ENCODE results near the gene DDI2.

DDI2 gene

DNA sequence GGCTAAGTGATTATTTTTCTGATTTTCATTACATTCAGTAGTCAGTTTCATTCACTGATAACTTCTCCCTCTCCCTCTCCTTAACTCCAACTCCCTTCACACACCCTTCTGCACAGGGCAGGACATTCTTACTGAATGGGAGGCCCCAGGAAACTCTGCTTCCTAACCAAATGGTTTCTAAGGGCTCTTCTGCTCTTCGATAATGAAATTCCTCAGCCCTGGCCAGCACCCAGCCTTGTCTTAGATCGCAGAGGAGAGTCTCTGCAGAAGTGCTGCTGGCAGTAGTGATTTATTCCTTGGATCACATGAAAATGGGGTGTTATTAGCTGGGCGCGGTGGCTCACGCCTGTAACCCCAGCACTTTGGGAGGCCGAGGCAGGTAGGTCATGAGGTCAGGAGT lies 83.2 kb downstream of the DDI2 start:
- Histone ChIP-seq H3K27ac (ENCODE audit: low read length) (no peak overlapping the region), H3K9me3 (ENCODE audit: control insufficient read depth in 1 of 2, low read length in 2 of 2) (no peaks in the 10 kb centered on the region), H3K27me3 (ENCODE audit: low read depth, low read length) (no peaks in the 10 kb centered on the region), H3K4me3 (ENCODE audit: low read depth in 1 of 2, low read length in 2 of 2) (no peak overlapping the region), H3K36me3 (ENCODE audit: control insufficient read depth in 1 of 2, insufficient read depth in 2 of 2, low read length in 2 of 2) (peaks cover 0 to 5% of the 10 kb centered on the region in 2 donors), H3K4me1 (ENCODE audit: control insufficient read depth in 1 of 2, insufficient read depth in 2 of 2, low read length in 2 of 2) (peaks cover 14 to 38% of the 10 kb centered on the region in 2 donors)

DNA sequence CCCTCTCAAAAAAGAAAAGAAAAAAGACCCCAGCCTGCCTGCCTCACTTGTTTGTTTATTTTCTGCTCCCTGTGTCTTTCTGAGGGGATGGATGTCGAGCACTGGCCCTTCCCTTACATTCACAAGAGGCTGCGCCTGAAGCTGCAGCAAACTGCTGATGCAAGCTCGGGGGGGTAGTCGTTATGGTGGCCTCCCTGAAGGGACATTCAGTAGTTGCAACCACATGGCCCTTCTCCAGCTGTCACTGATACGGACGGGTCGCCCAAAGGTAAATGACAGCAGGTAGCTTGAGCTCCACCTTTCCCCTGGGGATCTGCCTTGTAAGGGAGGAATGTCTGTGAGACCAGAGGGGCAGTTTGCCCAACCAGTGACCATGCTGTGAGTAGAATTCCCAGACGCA lies 84.5 kb downstream of the DDI2 start:
- Histone ChIP-seq H3K4me1 (ENCODE audit: control insufficient read depth in 1 of 2, insufficient read depth in 2 of 2, low read length in 2 of 2) (peaks cover 14 to 39% of the 10 kb centered on the region in 2 donors), H3K27me3 (ENCODE audit: low read depth, low read length) (no peaks in the 10 kb centered on the region), H3K36me3 (ENCODE audit: control insufficient read depth in 1 of 2, insufficient read depth in 2 of 2, low read length in 2 of 2) (peaks cover 0 to 1% of the 10 kb centered on the region in 2 donors), H3K9me3 (ENCODE audit: control insufficient read depth in 1 of 2, low read length in 2 of 2) (no peaks in the 10 kb centered on the region), H3K4me3 (ENCODE audit: low read depth in 1 of 2, low read length in 2 of 2) (no peak overlapping the region), H3K27ac (ENCODE audit: low read length) (no peak overlapping the region)

DNA sequence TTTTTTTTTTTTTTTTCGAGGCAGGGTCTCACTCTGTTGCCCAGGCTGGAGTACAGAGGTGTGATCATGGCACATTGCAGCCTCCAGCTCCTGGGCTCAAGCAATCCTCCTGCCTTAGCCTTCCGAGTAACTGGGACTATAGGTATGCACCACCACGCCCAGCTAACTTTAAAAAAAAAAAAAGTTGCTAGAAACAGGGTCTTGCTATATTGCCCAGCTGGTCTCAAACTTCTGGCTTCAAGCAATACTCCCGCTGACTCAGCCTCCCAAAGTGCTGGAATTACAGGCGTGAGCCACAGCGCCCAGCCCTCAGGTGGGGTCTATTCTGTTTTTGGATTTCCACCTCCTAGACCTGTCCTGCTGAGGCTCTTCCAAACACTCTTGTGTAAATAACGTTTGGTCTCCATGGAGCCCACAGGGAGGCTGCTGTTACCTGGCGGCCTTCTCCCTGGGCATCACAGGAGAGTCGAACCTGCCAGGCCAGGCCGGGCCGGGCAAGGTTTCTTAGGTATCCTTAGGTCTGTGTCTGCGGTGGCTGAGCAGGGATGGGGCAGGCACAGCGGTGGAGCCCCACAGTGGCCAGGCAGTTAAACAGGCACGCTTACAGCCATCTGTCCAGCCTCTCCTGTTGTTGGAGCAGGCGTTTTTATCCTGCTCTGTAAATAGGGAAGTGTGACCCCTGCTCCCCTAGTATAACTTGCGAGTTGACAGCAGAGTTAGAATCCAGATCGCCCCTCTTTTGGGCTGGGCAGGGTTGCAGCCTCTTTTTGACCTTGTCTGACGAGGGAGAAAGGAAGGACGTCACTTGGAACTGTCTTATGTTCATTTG lies 85.7 kb downstream of the DDI2 start:
- Histone ChIP-seq H3K27me3 (ENCODE audit: low read depth, low read length) (no peaks in the 10 kb centered on the region), H3K4me1 (ENCODE audit: control insufficient read depth in 1 of 2, insufficient read depth in 2 of 2, low read length in 2 of 2) (peaks cover 14 to 38% of the 10 kb centered on the region in 2 donors), H3K27ac (ENCODE audit: low read length) (peak overlapping the region; percentile 95), H3K4me3 (ENCODE audit: low read depth in 1 of 2, low read length in 2 of 2) (peak overlapping the region in 1 of 2 donors; percentile 28), H3K9me3 (ENCODE audit: control insufficient read depth in 1 of 2, low read length in 2 of 2) (no peaks in the 10 kb centered on the region), H3K36me3 (ENCODE audit: control insufficient read depth in 1 of 2, insufficient read depth in 2 of 2, low read length in 2 of 2) (no peaks in the 10 kb centered on the region)

- peak overlapping the region; percentile 4 to 28 for H3K4me3 ChIP-seq (ENCODE audit: low read depth in 1 of 2, low read length in 2 of 2)
- no peaks in the 10 kb centered on the region for H3K27me3 ChIP-seq (ENCODE audit: low read depth, low read length)
- peaks cover 14 to 38% of the 10 kb centered on the region in 2 donors for H3K4me1 ChIP-seq (ENCODE audit: control insufficient read depth in 1 of 2, insufficient read depth in 2 of 2, low read length in 2 of 2)
- H3K27ac ChIP-seq (ENCODE audit: low read length): peak overlapping the region; percentile 95
- H3K9me3 ChIP-seq (ENCODE audit: control insufficient read depth in 1 of 2, low read length in 2 of 2): no peaks in the 10 kb centered on the region
- no peaks in the 10 kb centered on the region for H3K36me3 ChIP-seq (ENCODE audit: control insufficient read depth in 1 of 2, insufficient read depth in 2 of 2, low read length in 2 of 2)
These were observed 86.3 kb downstream of the DDI2 start for GRCh38 chr1:15703562-15703961.

GRCh38 chr1:15704526-15705183 lies 87.4 kb downstream of the DDI2 start:
- Histone ChIP-seq H3K9me3 (ENCODE audit: control insufficient read depth in 1 of 2, low read length in 2 of 2) (no peaks in the 10 kb centered on the region), H3K27me3 (ENCODE audit: low read depth, low read length) (no peaks in the 10 kb centered on the region), H3K27ac (ENCODE audit: low read length) (peak overlapping the region; percentile 95)

DNA sequence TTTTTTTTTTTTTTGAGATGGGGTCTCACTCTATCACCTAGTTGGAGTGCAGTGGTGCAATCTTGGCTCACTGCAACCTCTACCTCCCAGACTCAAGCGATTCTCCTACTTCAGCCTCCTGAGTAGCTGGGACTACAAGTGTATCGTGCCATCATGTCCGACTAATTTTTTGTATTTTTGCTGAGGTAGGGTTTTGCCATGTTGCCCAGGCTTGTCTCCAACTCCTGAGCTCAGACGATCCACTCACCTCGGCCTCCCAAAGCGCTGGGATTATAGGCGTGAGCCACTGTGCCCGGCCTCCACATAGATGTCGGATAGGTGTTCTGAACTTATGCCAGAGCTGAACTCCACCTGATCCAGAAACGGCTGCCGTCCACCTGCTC lies 87.9 kb downstream of the DDI2 start:
- Histone ChIP-seq H3K4me3 (ENCODE audit: low read depth in 1 of 2, low read length in 2 of 2) (no peak overlapping the region), H3K9me3 (ENCODE audit: control insufficient read depth in 1 of 2, low read length in 2 of 2) (no peaks in the 10 kb centered on the region), H3K27ac (ENCODE audit: low read length) (no peak overlapping the region), H3K27me3 (ENCODE audit: low read depth, low read length) (no peaks in the 10 kb centered on the region), H3K4me1 (ENCODE audit: control insufficient read depth in 1 of 2, insufficient read depth in 2 of 2, low read length in 2 of 2) (peaks cover 14 to 33% of the 10 kb centered on the region in 2 donors), H3K36me3 (ENCODE audit: control insufficient read depth in 1 of 2, insufficient read depth in 2 of 2, low read length in 2 of 2) (no peaks in the 10 kb centered on the region)

More at GRCh38 chr1:15704526-15705183, 87.4 kb downstream of the DDI2 start:
- Histone ChIP-seq H3K36me3 (ENCODE audit: control insufficient read depth in 1 of 2, insufficient read depth in 2 of 2, low read length in 2 of 2) (no peaks in the 10 kb centered on the region), H3K4me1 (ENCODE audit: control insufficient read depth in 1 of 2, insufficient read depth in 2 of 2, low read length in 2 of 2) (peaks cover 14 to 38% of the 10 kb centered on the region in 2 donors), H3K4me3 (ENCODE audit: low read depth in 1 of 2, low read length in 2 of 2) (peak overlapping the region in 1 of 2 donors; percentile 4)

- Histone ChIP-seq H3K36me3 (ENCODE audit: control insufficient read depth in 1 of 2, insufficient read depth in 2 of 2, low read length in 2 of 2) (no peaks in the 10 kb centered on the region), H3K27me3 (ENCODE audit: low read depth, low read length) (no peaks in the 10 kb centered on the region), H3K4me3 (ENCODE audit: low read depth in 1 of 2, low read length in 2 of 2) (no peak overlapping the region), H3K4me1 (ENCODE audit: control insufficient read depth in 1 of 2, insufficient read depth in 2 of 2, low read length in 2 of 2) (peaks cover 11 to 27% of the 10 kb centered on the region in 2 donors), H3K27ac (ENCODE audit: low read length) (no peak overlapping the region), H3K9me3 (ENCODE audit: control insufficient read depth in 1 of 2, low read length in 2 of 2) (no peaks in the 10 kb centered on the region)
These were observed 89.5 kb downstream of the DDI2 start for GRCh38 chr1:15706751-15707150.

GRCh38 chr1:15707239-15707925 lies 90.1 kb downstream of the DDI2 start:
- Histone ChIP-seq H3K36me3 (ENCODE audit: control insufficient read depth in 1 of 2, insufficient read depth in 2 of 2, low read length in 2 of 2) (no peaks in the 10 kb centered on the region), H3K27ac (ENCODE audit: low read length) (no peak overlapping the region), H3K27me3 (ENCODE audit: low read depth, low read length) (no peaks in the 10 kb centered on the region), H3K9me3 (ENCODE audit: control insufficient read depth in 1 of 2, low read length in 2 of 2) (no peaks in the 10 kb centered on the region), H3K4me3 (ENCODE audit: low read depth in 1 of 2, low read length in 2 of 2) (no peak overlapping the region), H3K4me1 (ENCODE audit: control insufficient read depth in 1 of 2, insufficient read depth in 2 of 2, low read length in 2 of 2) (peaks cover 11 to 27% of the 10 kb centered on the region in 2 donors)

GRCh38 chr1:15708486-15709137 lies 91.4 kb downstream of the DDI2 start:
- no peaks in the 10 kb centered on the region for H3K36me3 ChIP-seq (ENCODE audit: control insufficient read depth in 1 of 2, insufficient read depth in 2 of 2, low read length in 2 of 2)
- H3K27me3 ChIP-seq (ENCODE audit: low read depth, low read length): no peaks in the 10 kb centered on the region
- no peak overlapping the region for H3K4me3 ChIP-seq (ENCODE audit: low read depth in 1 of 2, low read length in 2 of 2)
- no peaks in the 10 kb centered on the region for H3K9me3 ChIP-seq (ENCODE audit: control insufficient read depth in 1 of 2, low read length in 2 of 2)
- H3K4me1 ChIP-seq (ENCODE audit: control insufficient read depth in 1 of 2, insufficient read depth in 2 of 2, low read length in 2 of 2): peaks cover 11 to 21% of the 10 kb centered on the region in 2 donors
- no peak overlapping the region for H3K27ac ChIP-seq (ENCODE audit: low read length)

- Histone ChIP-seq H3K27ac (ENCODE audit: low read length) (no peak overlapping the region), H3K4me3 (ENCODE audit: low read depth in 1 of 2, low read length in 2 of 2) (no peak overlapping the region), H3K36me3 (ENCODE audit: control insufficient read depth in 1 of 2, insufficient read depth in 2 of 2, low read length in 2 of 2) (no peaks in the 10 kb centered on the region)
These were observed 92.0 kb downstream of the DDI2 start for GRCh38 chr1:15709226-15709625.

GRCh38 chr1:15712168-15712567 lies 94.9 kb downstream of the DDI2 start:
- H3K27ac ChIP-seq (ENCODE audit: low read length): no peak overlapping the region
- no peaks in the 10 kb centered on the region for H3K27me3 ChIP-seq (ENCODE audit: low read depth, low read length)
- H3K4me1 ChIP-seq (ENCODE audit: control insufficient read depth in 1 of 2, insufficient read depth in 2 of 2, low read length in 2 of 2): peaks cover 5 to 27% of the 10 kb centered on the region in 2 donors
- no peaks in the 10 kb centered on the region for H3K9me3 ChIP-seq (ENCODE audit: control insufficient read depth in 1 of 2, low read length in 2 of 2)
- H3K4me3 ChIP-seq (ENCODE audit: low read depth in 1 of 2, low read length in 2 of 2): no peak overlapping the region
- peaks cover 4 to 11% of the 10 kb centered on the region in 2 donors for H3K36me3 ChIP-seq (ENCODE audit: control insufficient read depth in 1 of 2, insufficient read depth in 2 of 2, low read length in 2 of 2)

More at GRCh38 chr1:15709226-15709625, 92.0 kb downstream of the DDI2 start:
- Histone ChIP-seq H3K27me3 (ENCODE audit: low read depth, low read length) (no peaks in the 10 kb centered on the region), H3K4me1 (ENCODE audit: control insufficient read depth in 1 of 2, insufficient read depth in 2 of 2, low read length in 2 of 2) (peaks cover 5 to 22% of the 10 kb centered on the region in 2 donors), H3K9me3 (ENCODE audit: control insufficient read depth in 1 of 2, low read length in 2 of 2) (no peaks in the 10 kb centered on the region)
